SKM-1 treated with dmso at 0.1 percent for 144 hours (cell line): Measurements from ENCODE around the gene GRID2IP.

Experiments
- DNase-seq: peaks from one replicate; lab custom pipeline; 2025; ENCODE audit not compliant: unreplicated experiment; lab: John Stamatoyannopoulos, UW

GRID2IP gene

GRCh38 chr7:6528401-6529130, 22.7 kb downstream of the GRID2IP start:
- no peak for DNase-seq

- no peak for DNase-seq
These were observed 24.3 kb downstream of the GRID2IP start for GRCh38 chr7:6526997-6527378.

- DNase-seq, result no peak
These were observed 30.9 kb downstream of the GRID2IP start for GRCh38 chr7:6520163-6520981.

- DNase-seq, result peak; percentile 63
These were observed 34.8 kb downstream of the GRID2IP start for GRCh38 chr7:6516387-6516983.

GRCh38 chr7:6513541-6513940, 37.7 kb downstream of the GRID2IP start:
- no peak for DNase-seq

GRCh38 chr7:6512892-6513291, 38.4 kb downstream of the GRID2IP start:
- DNase-seq, result no peak

GRCh38 chr7:6510476-6511133, 40.7 kb downstream of the GRID2IP start:
- no peak for DNase-seq

- no peak for DNase-seq
These were observed 42.3 kb downstream of the GRID2IP start for GRCh38 chr7:6508950-6509349.

- DNase-seq, result no peak
These were observed 42.7 kb downstream of the GRID2IP start for GRCh38 chr7:6508539-6508938.

GRCh38 chr7:6507906-6508305, 43.4 kb downstream of the GRID2IP start:
- no peak for DNase-seq

- no peak for DNase-seq
These were observed 45.3 kb downstream of the GRID2IP start for GRCh38 chr7:6505685-6506559.

- no peak for DNase-seq
These were observed 46.3 kb downstream of the GRID2IP start for GRCh38 chr7:6504996-6505395.

GRCh38 chr7:6502886-6503285, 48.4 kb downstream of the GRID2IP start:
- no peak for DNase-seq

GRCh38 chr7:6501586-6502564, 49.4 kb downstream of the GRID2IP start:
- DNase-seq, result no peak

GRCh38 chr7:6500691-6501090, 50.6 kb downstream of the GRID2IP start:
- no peak for DNase-seq

- DNase-seq, result no peak
These were observed 53.3 kb downstream of the GRID2IP start for GRCh38 chr7:6497994-6498393.

- DNase-seq, result no peak
These were observed 53.7 kb downstream of the GRID2IP start for GRCh38 chr7:6497637-6497905.

- DNase-seq, result no peak
These were observed 54.2 kb downstream of the GRID2IP start for GRCh38 chr7:6496842-6497636.
